ENCODE results near the gene EFR3B.

EFR3B gene

GRCh38 chr2:25197336-25198208 is 155.7 kb downstream of the EFR3B start:
- peak; percentile 57 for DNase-seq

- no peak for DNase-seq
Observed at GRCh38 chr2:25198209-25198525, 156.3 kb downstream of the EFR3B start.

- no peak for DNase-seq
Observed at GRCh38 chr2:25198576-25198975, 156.7 kb downstream of the EFR3B start.

GRCh38 chr2:25201265-25201664 is 159.4 kb downstream of the EFR3B start:
- DNase-seq, result no peak

- no peak for DNase-seq
Observed at GRCh38 chr2:25201794-25202193, 159.9 kb downstream of the EFR3B start.

GRCh38 chr2:25202275-25202674 is 160.4 kb downstream of the EFR3B start:
- no peak for DNase-seq

GRCh38 chr2:25204190-25204838 is 162.4 kb downstream of the EFR3B start:
- DNase-seq, result no peak

- DNase-seq, result no peak
Observed at GRCh38 chr2:25207078-25207545, 165.2 kb downstream of the EFR3B start.
